Astrocyte of the cerebellum (primary cell): ENCODE measurements around the gene XKR7.

Experiments
- DNase-seq: peaks from one replicate; pipeline ENCODE4 v3.0.0-alpha.2; 2011; ENCODE audit warnings: low read depth
- H3K4me3 ChIP-seq: 2 replicates; pipeline ENCODE4 v1.5.1; 2011; ENCODE audit warnings: mild to moderate bottlenecking, low read depth, low read length, moderate library complexity
- in situ Hi-C: cut with HindIII; loops from 2 replicates; pipeline ENCODE4 v1.10.0; 2017; ENCODE audit warnings: low sequenced_read_pairs
- TF ChIP-seq, protein P1 (sequence below): IDR thresholded peaks from 2 replicates; pipeline ENCODE4 v1.5.1; 2012; ENCODE audit warnings: low read length, low read depth, moderate library complexity, mild to moderate bottlenecking; ENCODE audit errors: missing control alignments

The XKR7 gene

DNA sequence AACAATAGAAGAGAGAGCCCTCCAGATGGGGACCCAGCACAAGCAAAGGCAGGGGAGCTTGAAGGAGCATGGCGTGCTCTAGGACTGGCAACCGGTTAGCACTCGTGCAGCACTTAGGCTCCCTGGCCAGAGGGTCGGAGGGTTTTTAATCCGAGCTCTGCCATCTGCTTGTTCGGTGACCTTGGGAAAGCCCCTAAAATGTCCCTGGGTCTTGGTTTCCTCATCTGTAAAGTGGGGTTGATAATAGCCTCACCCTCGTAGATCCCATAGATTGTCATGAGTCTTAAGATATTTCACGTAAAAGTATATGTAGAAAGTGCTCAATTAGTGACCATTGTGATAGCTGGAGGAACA lies 67.5 kb downstream of the XKR7 start:
- in situ Hi-C loops: no loop called here
- TF ChIP-seq, protein P1, sequence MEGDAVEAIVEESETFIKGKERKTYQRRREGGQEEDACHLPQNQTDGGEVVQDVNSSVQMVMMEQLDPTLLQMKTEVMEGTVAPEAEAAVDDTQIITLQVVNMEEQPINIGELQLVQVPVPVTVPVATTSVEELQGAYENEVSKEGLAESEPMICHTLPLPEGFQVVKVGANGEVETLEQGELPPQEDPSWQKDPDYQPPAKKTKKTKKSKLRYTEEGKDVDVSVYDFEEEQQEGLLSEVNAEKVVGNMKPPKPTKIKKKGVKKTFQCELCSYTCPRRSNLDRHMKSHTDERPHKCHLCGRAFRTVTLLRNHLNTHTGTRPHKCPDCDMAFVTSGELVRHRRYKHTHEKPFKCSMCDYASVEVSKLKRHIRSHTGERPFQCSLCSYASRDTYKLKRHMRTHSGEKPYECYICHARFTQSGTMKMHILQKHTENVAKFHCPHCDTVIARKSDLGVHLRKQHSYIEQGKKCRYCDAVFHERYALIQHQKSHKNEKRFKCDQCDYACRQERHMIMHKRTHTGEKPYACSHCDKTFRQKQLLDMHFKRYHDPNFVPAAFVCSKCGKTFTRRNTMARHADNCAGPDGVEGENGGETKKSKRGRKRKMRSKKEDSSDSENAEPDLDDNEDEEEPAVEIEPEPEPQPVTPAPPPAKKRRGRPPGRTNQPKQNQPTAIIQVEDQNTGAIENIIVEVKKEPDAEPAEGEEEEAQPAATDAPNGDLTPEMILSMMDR: no peak
- no peak overlapping the region for H3K4me3 ChIP-seq
- no peak for DNase-seq

DNA sequence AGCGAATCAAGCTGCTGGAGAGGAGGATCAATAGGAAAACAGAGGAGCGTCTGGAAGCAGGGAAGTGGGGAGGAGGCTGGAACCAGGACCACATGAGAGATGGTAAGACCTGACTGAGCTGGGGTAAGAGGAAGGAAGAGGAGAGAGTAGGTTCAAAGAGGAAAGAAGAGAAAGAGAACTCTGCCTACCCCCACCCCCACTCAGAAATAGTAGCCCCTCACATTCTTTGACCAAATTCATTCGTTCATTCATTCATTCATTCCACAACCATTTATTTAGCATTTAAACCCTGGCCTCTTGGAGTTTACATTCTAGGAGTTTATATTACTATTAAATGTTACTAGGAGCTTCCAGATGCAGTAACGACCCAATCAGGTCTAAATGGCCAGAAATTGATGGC lies 68.3 kb downstream of the XKR7 start:
- in situ Hi-C loops: no loop called here
- H3K4me3 ChIP-seq: no peak overlapping the region
- DNase-seq: no peak
- TF ChIP-seq, protein P1: no peak

DNA sequence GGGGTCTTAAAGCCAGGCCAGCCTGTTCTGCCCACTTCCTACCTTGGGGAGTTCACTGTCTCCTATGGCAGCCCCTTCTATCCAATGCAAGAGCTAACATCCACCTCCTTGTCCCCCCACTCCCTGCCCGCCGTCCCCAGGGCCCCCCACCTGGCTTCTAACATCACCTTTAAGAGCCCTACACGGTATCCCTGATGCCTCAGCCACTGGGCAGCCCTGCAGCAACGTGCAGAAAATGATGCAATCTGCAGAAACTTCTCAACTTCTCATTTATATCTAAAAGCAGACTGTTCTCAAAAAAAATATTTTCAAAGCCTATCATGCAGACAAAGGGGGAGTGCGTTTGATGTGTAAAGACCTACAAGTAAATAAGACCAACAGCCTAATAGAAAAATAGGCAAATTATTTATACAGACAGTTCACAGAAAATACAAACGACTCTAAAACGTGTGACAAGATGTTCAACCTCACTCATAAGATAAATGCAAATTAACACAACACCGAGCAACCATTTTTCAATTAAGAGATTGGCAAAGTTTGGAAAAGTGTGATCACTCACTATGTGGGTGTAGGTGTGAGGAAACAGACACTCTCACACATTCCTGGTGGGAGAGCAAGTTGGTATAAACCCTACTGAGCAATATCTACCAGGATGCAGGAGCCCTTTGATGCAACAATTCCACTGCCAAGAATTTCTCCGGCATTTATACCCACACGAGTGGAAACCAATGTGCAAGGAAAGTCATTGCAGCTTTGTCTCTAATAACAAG lies 69.0 kb downstream of the XKR7 start:
- in situ Hi-C loops: no loop called here
- H3K4me3 ChIP-seq: no peak overlapping the region
- TF ChIP-seq, protein P1: no peak
- no peak for DNase-seq

DNA sequence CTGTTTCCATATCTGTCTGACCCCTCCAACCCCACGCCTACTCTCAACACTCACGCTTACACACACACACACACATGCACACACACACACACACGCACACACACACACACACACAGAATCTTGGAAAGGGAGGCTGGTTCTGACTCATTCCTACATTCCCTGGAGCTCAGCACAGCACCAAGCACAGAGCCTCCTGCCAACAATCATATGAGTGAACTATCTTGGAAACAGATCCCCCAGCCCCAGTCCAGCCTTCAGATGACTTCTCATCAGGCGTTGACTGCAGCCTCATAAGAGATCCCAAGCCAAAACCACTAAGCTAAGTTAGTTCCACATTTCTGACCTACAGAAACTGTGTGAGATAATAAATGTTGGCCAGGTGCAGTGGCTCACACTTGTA lies 70.0 kb downstream of the XKR7 start:
- in situ Hi-C loops: no loop called here
- TF ChIP-seq, protein P1: no peak
- DNase-seq: no peak
- H3K4me3 ChIP-seq: no peak overlapping the region

DNA sequence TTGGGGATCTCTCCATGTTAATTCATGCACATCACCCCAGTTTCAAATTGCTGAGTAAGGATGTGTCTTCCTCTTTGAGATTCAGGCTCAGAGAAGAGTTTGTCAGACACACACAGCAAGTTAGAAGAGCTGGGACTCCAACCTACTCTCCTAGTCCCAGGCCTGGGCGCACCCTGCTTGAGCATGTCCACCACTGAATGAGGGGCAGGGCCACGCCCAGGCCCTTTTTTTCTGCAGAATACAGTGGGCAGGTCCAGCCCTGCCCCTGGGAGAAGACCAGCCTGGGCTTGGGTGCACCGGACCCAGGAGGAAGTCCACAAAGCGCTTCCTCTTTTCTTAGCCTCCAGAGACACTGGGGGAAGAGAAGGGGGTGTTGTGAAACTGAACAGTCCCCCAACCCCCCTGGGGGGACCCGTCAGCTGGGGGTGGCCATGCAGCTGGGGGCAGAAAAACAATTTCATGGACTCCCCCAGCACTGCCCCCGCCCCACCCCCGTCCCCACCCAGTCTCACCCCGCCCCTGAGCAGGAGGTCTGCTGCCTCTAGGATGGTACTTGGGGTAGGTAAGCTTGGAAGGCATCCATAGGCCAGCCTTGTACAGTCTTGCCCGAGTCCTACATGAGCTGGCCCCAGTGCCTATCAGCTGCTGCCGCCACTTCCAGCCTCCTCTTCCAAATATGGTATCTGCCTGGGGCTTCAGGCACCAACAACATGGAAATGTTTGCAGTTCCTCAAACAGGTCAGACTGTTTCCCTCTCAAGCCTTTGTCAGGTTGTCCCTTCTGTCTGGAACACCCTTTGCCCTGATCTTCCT lies 72.4 kb downstream of the XKR7 start:
- no peak for DNase-seq
- TF ChIP-seq, protein P1: no peak
- H3K4me3 ChIP-seq: no peak overlapping the region
- in situ Hi-C loops: loop anchor here (5.0 to 10.0 kb wide), 3 partner anchors 47 to 144 kb away; no protein-coding TSS in a partner anchor

DNA sequence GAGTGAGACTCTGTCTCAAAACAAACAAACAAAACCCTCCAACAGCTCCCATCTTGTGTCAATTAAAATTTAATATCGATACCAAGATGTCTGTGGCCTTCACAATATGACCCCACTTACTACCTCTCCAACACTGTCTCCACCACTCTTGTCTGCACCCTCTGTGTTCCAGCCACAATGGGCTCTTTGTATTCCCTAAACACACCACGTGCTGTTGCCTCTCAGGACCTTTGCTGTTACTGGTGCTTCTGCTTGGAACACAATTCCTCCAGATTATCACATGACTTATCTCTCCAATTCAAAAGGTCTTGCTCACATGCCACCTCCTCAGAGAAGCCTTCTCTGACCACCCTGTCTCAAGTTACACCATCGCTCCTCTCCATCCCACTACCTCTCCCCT lies 78.0 kb downstream of the XKR7 start:
- TF ChIP-seq, protein P1: no peak
- H3K4me3 ChIP-seq: no peak overlapping the region
- no peak for DNase-seq
- in situ Hi-C loops: loop anchor here (10.0 kb wide), 1 partner anchor 139 kb away; no protein-coding TSS in a partner anchor
